NCI-H2081 (cell line): Measurements from ENCODE around the gene SLC47A2.

Experiments
- DNase-seq, 2 experiments: peaks; one replicate each; lab custom pipeline; 2025; lab: John Stamatoyannopoulos, UW

SLC47A2 gene

DNA sequence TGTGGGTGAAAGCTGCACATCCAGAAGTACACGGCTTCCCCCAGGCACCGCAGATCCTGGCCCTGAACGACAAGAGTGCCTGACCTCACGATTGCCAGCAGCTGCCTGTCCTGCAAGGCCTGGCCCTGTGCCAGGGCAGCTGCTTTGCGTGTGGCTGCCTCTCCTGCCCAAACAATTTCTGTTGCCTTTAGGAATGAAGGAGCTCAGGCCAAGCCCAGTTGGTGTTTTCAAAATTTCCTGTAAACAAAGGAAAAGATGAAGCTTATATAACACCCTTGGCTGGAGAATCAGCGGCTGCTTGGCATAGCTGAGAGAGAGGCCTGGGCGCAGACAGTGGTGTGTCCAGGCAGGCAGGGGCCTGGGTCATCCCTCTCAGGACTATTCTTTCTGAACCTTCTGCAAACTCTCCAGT lies 11.7 kb upstream of the SLC47A2 start:
- peak in 1 of 2 experiments; percentile 28 for DNase-seq

DNA sequence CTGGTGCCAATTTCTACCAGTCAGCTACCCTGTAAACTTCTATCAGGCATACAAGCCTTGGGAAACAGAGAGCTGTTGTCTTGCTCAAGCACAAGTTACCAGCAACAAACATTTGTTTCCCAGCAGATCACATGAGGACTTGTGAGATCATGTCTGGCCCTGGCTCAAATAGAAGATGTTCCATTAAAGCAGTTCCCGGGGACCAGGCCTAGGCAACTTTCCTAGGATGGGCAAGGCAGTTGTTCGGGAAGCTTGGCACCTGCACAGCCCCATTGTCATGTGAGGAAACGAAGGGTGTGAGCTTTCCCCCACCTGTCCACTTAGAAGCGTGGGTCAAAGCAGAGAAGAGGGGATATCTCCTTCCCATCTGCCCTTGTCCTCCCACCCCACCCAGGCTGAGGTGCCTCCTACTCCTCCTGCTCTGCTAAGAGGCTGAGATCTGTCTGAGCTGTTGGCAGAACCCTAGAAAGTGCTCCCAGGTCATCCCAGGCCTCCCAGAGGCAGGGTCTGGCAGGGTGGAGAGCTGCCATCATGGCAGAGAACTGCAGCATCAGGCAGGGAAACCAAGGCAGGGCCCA lies 11.2 kb upstream of the SLC47A2 start:
- DNase-seq, result no peak

DNA sequence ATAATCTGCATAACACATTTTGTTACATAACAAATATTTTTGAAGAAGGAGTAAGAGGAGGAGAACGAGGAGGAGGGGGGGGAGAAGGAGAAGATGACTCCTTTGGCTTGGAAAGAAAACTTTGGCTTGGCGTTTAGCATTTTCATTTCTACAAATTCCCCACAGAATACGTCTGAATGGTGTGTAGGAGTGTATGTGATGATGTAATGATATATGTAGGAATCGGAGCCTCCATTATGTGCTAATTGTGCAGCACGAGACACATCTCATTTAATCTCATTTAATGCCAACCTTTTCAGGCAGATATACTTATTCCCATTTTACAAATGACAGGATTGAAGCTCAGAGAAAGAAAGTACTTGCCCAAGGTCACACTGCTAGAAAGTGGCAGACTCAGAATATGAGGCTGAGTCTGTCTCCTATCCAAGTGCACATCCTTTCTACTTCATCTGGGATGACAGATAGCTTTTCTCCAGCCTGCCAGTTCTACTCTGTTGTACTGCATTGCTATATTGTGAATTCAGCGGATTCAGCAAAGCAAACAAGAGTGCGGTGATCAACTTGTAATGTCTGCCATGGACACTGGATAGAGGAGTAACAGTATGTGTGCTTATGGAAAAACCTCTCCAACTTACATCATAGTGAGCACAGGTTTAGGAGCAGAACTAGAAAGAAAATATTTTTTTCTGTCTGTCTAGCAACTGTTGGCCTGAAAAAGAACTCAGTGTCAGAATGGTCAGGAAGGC lies 10.4 kb upstream of the SLC47A2 start:
- DNase-seq, result no peak

DNA sequence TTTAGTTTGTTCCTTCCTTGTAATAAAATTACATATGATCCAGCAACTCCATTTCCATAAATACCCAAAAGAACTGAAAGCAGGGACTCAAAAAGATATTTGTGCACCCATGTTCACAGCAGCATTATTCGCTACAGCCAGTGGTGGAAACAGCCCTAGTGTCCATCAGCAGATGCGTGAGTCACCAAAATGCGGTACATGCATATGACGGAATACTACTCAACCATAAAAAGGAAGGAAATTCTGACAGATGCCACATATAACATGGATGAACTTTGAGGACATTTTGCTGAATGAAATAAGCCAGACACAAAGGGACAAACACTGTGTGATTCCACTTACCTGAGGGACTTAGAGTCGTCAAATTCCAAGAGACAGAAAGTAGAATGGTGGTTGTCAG lies 9.1 kb upstream of the SLC47A2 start:
- DNase-seq, result no peak

DNA sequence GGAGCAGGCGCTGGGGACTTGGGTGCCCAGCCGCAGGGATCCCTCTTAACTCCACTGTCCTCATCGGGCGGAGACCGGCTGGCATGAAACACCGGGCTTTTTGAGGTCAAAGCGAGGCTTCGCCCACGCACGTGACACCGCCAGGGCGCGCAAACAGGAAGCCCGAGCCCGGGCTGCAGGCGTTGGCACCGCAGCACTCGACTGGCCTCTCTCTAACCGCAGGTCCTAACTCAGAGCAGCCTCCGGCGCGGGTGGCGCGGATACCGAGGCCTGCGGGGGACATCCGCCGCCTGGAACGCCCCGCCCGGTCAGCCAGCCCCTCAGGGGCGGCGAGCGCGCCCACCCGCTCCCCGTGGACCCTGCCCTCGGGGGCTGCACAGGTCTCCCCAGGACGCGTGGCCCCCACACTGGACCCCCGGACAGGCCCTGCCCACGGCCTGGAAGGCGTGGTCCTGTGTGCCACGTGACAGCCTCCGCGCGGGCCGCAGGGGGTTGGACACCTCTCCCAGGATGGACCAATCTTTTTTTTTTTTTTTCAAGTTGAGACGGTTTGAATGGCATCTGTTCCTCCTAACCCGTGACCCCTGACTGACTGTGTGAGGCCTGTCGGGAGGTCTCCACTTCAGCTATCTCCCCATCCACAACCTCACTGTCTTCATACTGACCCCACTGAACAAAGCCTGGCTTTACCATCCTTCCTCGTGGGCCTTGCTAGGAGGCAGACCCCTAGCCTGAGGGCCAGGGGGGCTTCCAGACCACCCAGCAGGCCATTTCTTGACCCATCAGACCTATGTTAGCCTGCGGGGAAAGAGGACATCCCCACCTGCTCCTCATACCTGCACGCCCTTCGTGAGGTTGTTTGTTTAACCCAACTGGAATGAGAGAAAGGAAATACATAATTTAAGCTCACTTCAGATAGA lies 8.4 kb upstream of the SLC47A2 start:
- no peak for DNase-seq

DNA sequence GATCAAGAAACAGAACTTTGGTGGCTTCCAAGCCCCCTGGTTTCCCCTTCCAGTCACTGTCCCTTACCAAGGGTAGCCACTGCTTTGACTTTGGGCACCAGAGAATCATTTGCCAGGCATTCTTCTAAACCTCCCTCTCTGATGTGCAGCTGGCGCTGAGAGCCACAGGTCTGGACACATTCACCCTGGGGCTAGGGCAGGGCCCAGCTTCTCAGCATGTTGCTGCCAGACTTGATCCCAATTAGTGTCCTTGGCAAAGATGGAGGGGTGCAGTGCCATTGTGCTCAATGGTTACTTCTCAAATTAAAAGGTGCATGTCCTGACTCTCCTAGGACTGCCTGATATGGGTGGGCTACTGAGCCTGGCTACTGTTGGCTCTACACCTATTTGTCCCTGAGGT lies 7.6 kb upstream of the SLC47A2 start:
- no peak for DNase-seq

DNA sequence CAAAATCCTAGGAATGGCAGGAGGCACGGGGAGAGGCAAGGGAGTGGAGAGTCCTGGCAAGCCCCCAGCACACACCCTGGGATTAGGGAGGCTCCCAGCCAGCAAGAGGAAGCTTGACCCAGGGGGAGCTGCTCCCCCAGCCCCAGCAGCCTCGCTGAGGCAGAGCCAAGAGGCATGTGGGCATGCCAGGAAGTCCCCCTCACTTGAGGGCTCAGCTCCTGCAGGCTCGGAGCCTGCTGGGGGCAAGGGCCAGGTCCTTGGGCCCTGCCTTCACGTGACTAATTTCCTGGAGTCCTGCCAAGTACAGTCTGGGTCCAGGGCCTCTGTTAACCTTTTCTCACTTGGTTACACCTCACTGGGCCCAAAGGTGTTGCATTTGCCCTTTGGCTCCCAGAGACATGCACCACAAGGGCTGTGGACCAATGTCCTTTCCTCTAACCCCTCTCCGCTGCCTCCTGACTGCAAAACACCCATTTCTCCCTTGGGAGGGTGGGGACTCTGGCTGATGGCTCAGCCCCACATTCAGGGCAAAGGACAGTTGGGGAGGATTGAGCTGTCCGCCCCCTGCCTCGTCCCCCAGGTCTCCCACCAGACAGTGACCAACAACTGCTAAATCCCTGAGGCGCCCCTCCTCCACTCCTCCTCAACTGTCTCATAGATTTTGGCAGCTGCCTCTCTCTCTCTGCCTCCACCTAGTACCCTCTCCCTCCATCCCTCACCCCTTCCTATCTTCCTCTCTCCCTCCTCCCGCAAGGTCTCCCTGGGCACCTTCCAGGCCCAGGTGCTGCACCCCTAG lies 4.4 kb upstream of the SLC47A2 start:
- no peak for DNase-seq

DNA sequence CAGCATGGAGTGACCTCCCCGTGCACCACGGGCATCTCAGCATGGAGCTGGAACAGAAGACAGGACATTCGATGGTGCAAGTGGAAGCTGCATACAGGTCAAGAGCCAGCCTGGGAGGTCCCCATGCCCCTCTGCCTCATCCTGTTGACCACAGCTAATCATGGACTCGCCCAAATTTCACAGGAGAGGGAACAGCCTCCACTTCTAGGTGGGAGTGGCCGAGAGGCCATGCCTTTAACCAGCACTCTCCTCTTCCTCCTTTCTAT lies 3.8 kb upstream of the SLC47A2 start:
- DNase-seq, result no peak

DNA sequence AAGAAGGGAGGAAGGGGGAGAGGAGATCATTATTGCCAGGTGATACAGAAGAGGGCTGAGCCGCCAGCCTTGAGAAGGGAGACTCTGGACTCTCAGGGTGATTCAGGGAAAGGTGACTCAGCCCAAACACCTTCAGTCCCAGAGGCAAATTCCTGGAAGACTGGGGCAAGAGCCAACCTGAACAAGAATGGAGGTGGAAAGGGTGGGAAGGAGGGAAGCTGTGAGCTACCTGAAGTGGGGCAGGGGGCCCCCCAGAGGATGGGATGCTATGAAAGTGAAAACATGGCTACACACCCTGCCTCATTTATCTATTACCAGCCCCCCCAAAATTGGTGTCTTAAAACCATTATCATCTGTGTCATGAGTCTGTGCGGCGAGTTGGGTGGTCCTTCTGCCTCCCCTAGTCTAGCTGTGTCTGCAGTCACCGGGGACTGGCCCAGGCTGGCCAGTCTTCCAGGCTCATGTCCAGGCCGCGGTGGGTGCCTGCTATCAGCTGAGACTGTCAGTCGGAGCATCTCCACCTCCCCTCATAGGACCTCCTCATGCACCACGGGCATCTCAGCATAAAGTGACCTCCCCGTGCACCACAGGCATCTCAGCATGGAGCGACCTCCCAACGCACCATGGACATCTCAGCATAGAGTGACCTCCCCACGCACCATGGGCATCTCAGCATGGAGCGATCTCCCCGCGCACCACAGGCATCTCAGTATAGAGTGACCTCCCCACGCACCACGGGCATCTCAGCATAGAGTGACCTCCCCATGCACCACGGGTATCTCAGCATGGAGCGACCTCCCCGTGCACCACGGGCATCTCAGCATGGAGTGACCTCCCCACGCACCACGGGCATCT lies 3.2 kb upstream of the SLC47A2 start:
- DNase-seq, result no peak

DNA sequence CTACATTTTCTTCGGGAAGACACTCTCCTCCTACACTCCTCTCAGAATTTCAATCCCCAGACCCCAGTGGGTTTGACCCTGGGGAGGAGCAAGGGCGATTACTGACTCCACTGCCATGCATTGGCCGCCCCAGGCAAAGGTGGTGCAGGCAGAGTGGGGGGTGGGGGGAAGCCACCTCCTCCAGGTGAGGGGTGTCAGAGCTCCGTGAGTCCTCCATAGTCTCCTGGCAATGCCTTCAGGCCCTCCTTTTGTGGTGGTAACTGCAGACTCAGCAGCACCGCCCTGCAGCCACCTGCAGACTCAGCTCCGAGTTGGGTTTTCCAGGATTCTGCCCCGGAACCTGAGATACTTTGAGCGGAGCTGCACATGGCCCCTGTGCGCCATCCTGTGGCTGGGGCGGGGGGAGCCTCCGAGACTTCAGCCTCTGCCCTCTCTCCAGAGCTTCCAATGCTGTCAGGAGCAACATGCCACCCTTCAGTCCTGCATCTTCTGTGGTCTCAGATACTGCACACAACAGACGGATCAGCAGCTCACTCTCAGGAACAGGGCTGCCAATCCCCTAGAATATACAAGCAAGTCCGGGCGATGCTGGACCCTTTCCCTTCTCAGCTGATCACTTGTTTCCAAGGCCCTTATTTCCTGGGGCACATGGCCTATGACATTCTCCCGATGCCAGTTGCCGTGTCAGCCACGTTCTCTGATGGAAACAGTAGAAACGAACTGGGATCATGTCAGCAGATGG lies 2.4 kb upstream of the SLC47A2 start:
- DNase-seq, result no peak

DNA sequence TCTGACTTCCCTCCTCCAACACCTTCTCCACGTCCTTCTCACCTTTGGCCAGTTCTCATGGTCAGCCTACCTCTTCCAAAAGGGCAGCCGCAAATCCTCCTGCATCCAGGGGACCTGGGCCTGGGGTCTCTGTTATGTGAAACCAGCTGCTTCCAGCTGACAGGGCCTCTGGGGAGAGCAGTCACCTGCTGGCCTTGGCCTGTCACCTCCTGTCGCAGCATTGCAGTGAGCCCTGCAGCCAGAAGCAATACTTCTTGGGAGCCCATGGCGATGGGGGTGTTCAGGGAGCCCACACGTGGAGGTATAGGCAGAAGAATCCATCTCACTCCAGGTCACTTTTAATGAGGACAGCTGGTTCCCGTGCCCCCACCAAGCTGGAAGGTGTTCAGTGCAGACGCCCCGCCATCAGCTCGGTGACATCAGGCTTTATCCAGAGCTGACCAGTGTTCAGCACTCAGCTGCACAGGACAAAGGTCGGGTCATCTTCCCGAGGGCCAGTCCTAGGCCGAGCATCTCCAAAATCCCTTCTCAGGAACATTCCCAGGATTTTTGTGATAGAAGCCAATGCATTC lies 1.7 kb upstream of the SLC47A2 start:
- no peak for DNase-seq

DNA sequence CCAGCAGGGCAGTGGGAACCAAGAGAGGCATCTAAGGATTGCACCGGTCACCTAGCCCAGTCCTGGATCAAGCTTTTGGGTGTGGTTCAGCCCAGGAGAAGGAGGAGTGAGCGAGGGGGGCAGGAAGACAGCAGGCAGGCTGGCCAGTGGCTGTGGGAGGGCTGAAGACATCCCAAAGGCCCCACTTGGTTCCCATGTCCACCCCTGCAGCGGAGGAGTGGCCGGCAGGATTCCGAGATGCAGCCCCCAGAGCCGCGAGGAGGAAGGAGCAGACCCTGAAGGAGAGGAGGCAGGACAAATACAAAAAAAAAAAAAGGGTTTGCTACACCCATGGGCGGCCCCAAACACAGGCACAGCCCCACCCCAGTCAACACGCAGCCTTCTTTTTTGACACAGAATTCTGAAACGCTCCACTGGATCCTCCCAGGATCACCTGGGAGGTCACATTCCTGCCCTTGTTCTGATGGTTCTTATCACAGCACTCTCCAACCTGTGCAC lies 1.1 kb upstream of the SLC47A2 start:
- DNase-seq, result no peak

DNA sequence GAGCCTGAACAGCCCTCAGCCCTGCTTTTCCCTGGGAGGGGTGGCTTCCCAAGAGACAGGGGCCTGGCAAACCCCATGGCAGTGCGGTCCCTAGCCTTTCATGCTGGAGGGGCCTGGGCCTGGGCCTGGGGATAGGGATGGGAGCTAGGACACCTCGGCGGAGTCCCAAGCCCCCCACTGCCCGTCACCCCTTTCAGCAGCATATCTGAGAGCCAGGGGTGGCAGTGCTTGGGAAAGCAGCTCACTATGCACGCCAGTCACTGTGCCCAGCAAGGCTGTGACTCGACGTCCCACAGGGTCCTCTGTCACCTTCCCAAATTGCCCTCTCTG lies 612 bp upstream of the SLC47A2 start:
- DNase-seq, result no peak

DNA sequence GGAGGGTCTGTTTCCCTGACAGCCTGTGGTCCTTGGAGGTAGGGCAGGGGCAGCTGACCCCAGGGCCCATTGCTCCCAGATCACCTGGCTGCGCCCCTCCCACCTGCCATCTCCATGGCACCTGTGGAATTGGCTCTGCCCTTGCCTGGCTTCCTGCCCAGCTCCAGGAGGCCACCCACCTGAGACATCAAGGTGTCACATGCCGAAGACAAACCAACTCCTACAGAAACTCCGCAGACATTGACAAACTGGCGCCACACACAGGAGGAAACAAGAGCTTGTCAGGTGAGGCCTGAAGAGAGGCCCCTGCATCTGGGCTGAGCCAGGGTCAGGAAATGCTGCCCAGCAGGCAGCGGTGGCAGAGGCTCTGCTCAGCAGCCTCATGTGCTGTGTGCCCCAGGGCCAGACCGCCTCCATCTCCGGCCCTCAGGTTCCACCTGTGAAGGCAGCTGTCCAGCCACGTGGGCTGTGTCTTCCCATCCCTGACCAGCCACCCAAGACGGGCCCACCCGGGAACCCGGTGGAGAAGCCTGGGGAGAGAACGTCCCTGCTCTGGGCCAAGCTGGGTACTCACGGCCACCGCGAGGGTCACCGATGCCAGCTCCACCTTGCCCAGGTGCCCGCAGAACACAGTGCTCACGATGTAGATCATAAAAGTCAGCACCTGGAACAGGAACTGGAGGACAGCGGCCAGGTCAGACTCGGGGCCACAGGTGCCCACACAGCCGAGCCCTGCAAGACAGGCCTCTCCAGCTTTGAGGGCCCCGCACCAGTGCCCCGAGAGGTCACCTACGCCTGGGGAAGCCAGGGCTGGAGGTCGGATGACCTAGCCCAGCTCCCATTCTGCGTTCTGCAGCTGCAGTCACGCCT lies 1.6 kb downstream of the SLC47A2 start:
- DNase-seq, result peak in 1 of 2 experiments; percentile 12

DNA sequence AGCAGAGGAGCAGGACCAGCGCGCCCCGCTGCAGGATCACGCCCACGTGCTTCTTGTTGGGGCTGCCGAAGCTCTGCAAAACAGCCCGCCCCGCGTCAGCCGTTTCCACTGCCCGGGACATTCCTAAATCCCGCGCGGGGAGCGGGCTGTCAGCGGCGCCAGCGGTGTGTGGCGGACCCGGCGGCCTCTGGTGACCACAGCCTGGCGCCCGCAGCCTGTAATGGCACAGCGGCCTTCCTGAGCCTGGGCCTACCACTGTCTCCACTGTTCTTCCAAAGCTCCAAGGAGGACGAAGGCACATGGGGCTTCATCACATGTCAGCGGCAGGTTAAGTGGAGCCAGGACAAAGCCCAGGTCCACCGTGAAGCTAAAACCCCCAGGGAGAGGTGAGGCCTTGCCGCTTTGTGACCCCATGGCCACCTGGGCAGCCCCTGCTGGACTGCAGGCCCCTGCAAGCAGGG lies 2.5 kb downstream of the SLC47A2 start:
- no peak for DNase-seq

DNA sequence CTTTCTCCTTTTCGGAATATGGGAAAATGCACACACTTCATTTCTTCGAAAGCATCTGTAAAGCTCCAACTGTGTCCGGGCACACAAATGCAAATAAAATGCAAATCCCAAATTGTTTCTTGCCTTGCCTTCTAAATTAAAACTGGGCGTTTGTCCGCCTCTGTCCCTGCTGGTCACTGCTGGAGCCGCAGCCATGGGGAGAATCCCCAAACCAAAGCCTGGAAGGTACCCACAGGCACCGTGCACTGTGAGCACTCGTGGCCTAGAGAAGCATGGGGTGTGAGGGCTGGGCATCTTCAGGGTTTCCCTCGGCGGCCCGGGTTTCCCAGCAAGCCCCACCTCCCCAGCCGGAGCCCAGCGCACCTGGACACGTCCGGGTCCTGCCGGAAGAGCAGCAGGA lies 2.9 kb downstream of the SLC47A2 start:
- no peak for DNase-seq

DNA sequence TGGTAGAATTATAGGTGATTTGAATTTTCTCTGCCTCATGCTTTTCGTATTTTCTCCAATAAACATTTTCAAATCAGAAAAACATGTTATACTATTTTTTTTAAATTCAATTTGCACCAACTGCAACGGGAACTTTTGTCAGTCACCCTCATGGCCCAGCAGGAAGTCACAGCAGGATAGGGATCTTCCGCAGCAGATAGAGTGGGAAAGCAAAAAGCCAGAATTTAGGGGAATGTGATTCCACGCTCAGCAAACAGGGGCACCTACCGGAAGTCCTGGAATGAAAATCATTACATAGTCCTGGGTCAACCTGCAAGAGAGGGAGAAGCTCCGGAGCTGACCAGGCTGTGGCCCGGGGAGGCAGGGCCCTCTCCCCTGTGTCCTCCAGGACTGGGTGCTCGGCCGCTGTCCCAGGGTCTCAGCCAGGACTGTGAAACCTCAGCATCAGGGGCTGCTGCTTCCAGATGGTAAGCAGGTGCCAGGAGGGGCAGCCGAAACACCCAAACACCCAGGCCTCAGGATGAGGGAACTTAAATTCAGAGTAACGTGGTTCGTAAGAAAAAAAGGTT lies 3.9 kb downstream of the SLC47A2 start:
- DNase-seq, result no peak

DNA sequence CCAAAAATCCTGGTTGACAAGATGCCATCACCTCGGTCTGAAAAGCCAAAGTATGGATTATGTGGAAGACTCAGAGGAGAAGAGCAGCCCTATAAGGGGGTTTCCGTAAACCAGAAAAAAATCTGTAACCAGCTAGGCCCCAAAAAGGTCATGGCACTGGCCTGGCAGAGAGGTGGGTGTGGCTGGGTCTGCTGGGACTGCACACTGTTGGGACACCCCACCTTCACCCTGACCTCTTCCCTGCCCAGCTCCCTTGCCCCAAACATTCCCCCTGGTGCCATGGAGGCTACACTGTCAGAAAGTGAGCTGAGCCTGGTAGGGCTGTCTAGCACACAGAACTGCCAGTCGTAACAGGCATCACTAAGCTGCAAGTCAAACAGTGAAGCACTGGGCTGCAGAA lies 6.5 kb downstream of the SLC47A2 start:
- DNase-seq, result no peak
